ENCODE measurements around the gene CLEC4E. TPM values are rescaled to one million over a fixed set of nuclear protein-coding genes. Genes with fewer than 3 reads are reported as not detected.
A peak's percentile ranks its signal among the peaks of the same experiment; 100 is the strongest.
"Not testable (repeated sequence)": the region's sequence is repeated elsewhere in the genome, so short reads cannot be mapped to it uniquely, and the experiment has no call there.

The CLEC4E gene
- total RNA-seq = not detected

- DNase-seq (ENCODE audit: low read depth in 2 of 3, low spot score in 2 of 3) = not testable (repeated sequence)
Observed at GRCh38 chr12:8540831-8541230, at the start of gene CLEC4E. Gene CLEC4E (minus strand): TSS chr12:8540905. CDS start chr12:8540797, 108 bp downstream.

GRCh38 chr12:8589679-8590078, 49.0 kb upstream of the CLEC4E start:
- no peak for DNase-seq (ENCODE audit: low read depth in 2 of 3, low spot score in 2 of 3)

- DNase-seq (ENCODE audit: low read depth in 2 of 3, low spot score in 2 of 3) = not testable (repeated sequence)
Observed at GRCh38 chr12:8584478-8584877, 43.8 kb upstream of the CLEC4E start.

GRCh38 chr12:8584004-8584403, 43.3 kb upstream of the CLEC4E start:
- no peak for DNase-seq (ENCODE audit: low read depth in 2 of 3, low spot score in 2 of 3)

- no peak for DNase-seq (ENCODE audit: low read depth in 2 of 3, low spot score in 2 of 3)
Observed at GRCh38 chr12:8581098-8581784, 40.5 kb upstream of the CLEC4E start.

GRCh38 chr12:8577879-8578278, 37.2 kb upstream of the CLEC4E start:
- no peak for DNase-seq (ENCODE audit: low read depth in 2 of 3, low spot score in 2 of 3)

GRCh38 chr12:8572507-8572906, 31.8 kb upstream of the CLEC4E start:
- peak in 2 of 3 donors; percentile 9 to 55 for DNase-seq (ENCODE audit: low read depth in 2 of 3, low spot score in 2 of 3)

GRCh38 chr12:8566525-8566924, 25.8 kb upstream of the CLEC4E start:
- DNase-seq (ENCODE audit: low read depth in 2 of 3, low spot score in 2 of 3) = no peak

GRCh38 chr12:8566052-8566451, 25.3 kb upstream of the CLEC4E start:
- not testable (repeated sequence) for DNase-seq (ENCODE audit: low read depth in 2 of 3, low spot score in 2 of 3)

GRCh38 chr12:8564656-8565055, 24.0 kb upstream of the CLEC4E start:
- no peak for DNase-seq (ENCODE audit: low read depth in 2 of 3, low spot score in 2 of 3)

GRCh38 chr12:8563356-8563755, 22.7 kb upstream of the CLEC4E start:
- DNase-seq (ENCODE audit: low read depth in 2 of 3, low spot score in 2 of 3) = no peak

- no peak for DNase-seq (ENCODE audit: low read depth in 2 of 3, low spot score in 2 of 3)
Observed at GRCh38 chr12:8562310-8562709, 21.6 kb upstream of the CLEC4E start.

GRCh38 chr12:8561011-8561410, 20.3 kb upstream of the CLEC4E start:
- DNase-seq (ENCODE audit: low read depth in 2 of 3, low spot score in 2 of 3) = no peak

GRCh38 chr12:8559676-8560075, 19.0 kb upstream of the CLEC4E start:
- DNase-seq (ENCODE audit: low read depth in 2 of 3, low spot score in 2 of 3) = no peak

GRCh38 chr12:8556531-8557097, 15.9 kb upstream of the CLEC4E start:
- no peak for DNase-seq (ENCODE audit: low read depth in 2 of 3, low spot score in 2 of 3)

GRCh38 chr12:8554451-8555195, 13.9 kb upstream of the CLEC4E start:
- DNase-seq (ENCODE audit: low read depth in 2 of 3, low spot score in 2 of 3) = no peak

GRCh38 chr12:8553088-8553627, 12.5 kb upstream of the CLEC4E start:
- DNase-seq (ENCODE audit: low read depth in 2 of 3, low spot score in 2 of 3) = no peak

GRCh38 chr12:8549381-8549780, 8.7 kb upstream of the CLEC4E start:
- no peak for DNase-seq (ENCODE audit: low read depth in 2 of 3, low spot score in 2 of 3)

GRCh38 chr12:8548192-8548591, 7.5 kb upstream of the CLEC4E start:
- DNase-seq (ENCODE audit: low read depth in 2 of 3, low spot score in 2 of 3) = no peak

- DNase-seq (ENCODE audit: low read depth in 2 of 3, low spot score in 2 of 3) = no peak
Observed at GRCh38 chr12:8547645-8548044, 6.9 kb upstream of the CLEC4E start.

GRCh38 chr12:8546591-8546990, 5.9 kb upstream of the CLEC4E start:
- no peak for DNase-seq (ENCODE audit: low read depth in 2 of 3, low spot score in 2 of 3)

GRCh38 chr12:8544295-8544694, 3.6 kb upstream of the CLEC4E start:
- DNase-seq (ENCODE audit: low read depth in 2 of 3, low spot score in 2 of 3) = peak; percentile 43 to 80 (median 57)

Measured in hematopoietic multipotent progenitor cell (in vitro differentiated cells).